ENCODE results near the gene SPSB1.

- TF ChIP-seq, protein P1, sequence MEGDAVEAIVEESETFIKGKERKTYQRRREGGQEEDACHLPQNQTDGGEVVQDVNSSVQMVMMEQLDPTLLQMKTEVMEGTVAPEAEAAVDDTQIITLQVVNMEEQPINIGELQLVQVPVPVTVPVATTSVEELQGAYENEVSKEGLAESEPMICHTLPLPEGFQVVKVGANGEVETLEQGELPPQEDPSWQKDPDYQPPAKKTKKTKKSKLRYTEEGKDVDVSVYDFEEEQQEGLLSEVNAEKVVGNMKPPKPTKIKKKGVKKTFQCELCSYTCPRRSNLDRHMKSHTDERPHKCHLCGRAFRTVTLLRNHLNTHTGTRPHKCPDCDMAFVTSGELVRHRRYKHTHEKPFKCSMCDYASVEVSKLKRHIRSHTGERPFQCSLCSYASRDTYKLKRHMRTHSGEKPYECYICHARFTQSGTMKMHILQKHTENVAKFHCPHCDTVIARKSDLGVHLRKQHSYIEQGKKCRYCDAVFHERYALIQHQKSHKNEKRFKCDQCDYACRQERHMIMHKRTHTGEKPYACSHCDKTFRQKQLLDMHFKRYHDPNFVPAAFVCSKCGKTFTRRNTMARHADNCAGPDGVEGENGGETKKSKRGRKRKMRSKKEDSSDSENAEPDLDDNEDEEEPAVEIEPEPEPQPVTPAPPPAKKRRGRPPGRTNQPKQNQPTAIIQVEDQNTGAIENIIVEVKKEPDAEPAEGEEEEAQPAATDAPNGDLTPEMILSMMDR (conservative IDR thresholded peaks at IDR 0.05; ENCODE audit: low read depth, low read length): no peak
- TF ChIP-seq, protein P2, sequence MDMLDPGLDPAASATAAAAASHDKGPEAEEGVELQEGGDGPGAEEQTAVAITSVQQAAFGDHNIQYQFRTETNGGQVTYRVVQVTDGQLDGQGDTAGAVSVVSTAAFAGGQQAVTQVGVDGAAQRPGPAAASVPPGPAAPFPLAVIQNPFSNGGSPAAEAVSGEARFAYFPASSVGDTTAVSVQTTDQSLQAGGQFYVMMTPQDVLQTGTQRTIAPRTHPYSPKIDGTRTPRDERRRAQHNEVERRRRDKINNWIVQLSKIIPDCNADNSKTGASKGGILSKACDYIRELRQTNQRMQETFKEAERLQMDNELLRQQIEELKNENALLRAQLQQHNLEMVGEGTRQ (IDR thresholded peaks at IDR 0.05; ENCODE audit: low read depth, low read length): no peak
- no peak for TF ChIP-seq POLR2A (IDR thresholded peaks at IDR 0.05; ENCODE audit: low read depth, low read length)
Measured at GRCh38 chr1:9345922-9346321, 53.2 kb downstream of the SPSB1 start.

All from IMR-90 (cell line).